Lower leg skin (tissue), 4 donors: Measurements from ENCODE around the gene ZNF280B. TPM values are rescaled to one million over a fixed set of nuclear protein-coding genes. Genes with fewer than 3 reads are reported as not detected.
"Not testable (repeated sequence)": the region's sequence is repeated elsewhere in the genome, so short reads cannot be mapped to it uniquely, and the experiment has no call there.

ENCODE experiments used
- DNase-seq, 2 donors: peaks; one replicate each; pipeline ENCODE4 v3.0.0-alpha.2; 2019; ENCODE audit warnings: low spot score in 2 of 2
- H3K4me3 ChIP-seq: fragments of 200-600 bp; sonication (generic); 2 replicates; pipeline ENCODE4 v1.5.1; 2017; ENCODE audit warnings: mild to moderate bottlenecking, low read depth; ENCODE audit not compliant: poor library complexity, severe bottlenecking
- POLR2A ChIP-seq, 2 donors: fragments of 450-650 bp; IDR thresholded peaks; one replicate each; pipeline ENCODE4 v1.6.1; 2016 to 2017; ENCODE audit warnings: antibody characterized with exemption in 2 of 2, mild to moderate bottlenecking in 1 of 2, moderate library complexity in 1 of 2
- WGBS, 2 donors: methylation state at CpG; one replicate each; pipeline ENCODE4 v1.1.5; 2018; 5-methylcytosine and 5-hydroxymethylcytosine counted together
- intact Hi-C: fragments of 100-400 bp; cut with DNase I; formaldehyde crosslinking; loops from one replicate; pipeline ENCODE4 v1.15.0; 2023; ENCODE audit warnings: low total_unique reads
- total RNA-seq, 4 donors: library from RNA; depleted of rRNA; stranded (reverse); fragments of >200 nt; gene quantifications; one replicate each; pipeline ENCODE4 v1.1.0, GENCODE V29; 2016
- TF ChIP-seq, protein P1 (sequence below), 3 donors: fragments of 450-650 bp; IDR thresholded peaks; one replicate each; pipeline ENCODE4 v1.5.1; 2016; ENCODE audit warnings: antibody characterized with exemption in 3 of 3, mild to moderate bottlenecking in 3 of 3, moderate library complexity in 2 of 3

Gene ZNF280B
- total RNA-seq, 4 donors from 2014 or later, result 0.08 to 0.32 (median 0.24) TPM

GRCh38 chr22:22519591-22519990, 11.0 kb upstream of the ZNF280B start:
- H3K4me3 ChIP-seq, result no peak overlapping the region
- no peak for TF ChIP-seq POLR2A (IDR thresholded peaks at IDR 0.05)
- TF ChIP-seq, protein P1, sequence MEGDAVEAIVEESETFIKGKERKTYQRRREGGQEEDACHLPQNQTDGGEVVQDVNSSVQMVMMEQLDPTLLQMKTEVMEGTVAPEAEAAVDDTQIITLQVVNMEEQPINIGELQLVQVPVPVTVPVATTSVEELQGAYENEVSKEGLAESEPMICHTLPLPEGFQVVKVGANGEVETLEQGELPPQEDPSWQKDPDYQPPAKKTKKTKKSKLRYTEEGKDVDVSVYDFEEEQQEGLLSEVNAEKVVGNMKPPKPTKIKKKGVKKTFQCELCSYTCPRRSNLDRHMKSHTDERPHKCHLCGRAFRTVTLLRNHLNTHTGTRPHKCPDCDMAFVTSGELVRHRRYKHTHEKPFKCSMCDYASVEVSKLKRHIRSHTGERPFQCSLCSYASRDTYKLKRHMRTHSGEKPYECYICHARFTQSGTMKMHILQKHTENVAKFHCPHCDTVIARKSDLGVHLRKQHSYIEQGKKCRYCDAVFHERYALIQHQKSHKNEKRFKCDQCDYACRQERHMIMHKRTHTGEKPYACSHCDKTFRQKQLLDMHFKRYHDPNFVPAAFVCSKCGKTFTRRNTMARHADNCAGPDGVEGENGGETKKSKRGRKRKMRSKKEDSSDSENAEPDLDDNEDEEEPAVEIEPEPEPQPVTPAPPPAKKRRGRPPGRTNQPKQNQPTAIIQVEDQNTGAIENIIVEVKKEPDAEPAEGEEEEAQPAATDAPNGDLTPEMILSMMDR (IDR thresholded peaks at IDR 0.05), result no peak
- WGBS, 2 donors, result 78 to 83% methylated on average over 5 of the region's 5 CpGs
- intact Hi-C loops, result no loop called here
- peak in 1 of 2 donors; percentile 23 for DNase-seq

GRCh38 chr22:22516992-22517391, 8.4 kb upstream of the ZNF280B start:
- 59 to 70% methylated on average over 4 of the region's 4 CpGs for WGBS, 2 donors
- intact Hi-C loops, result no loop called here
- DNase-seq, result no peak

GRCh38 chr22:22515890-22516289, 7.3 kb upstream of the ZNF280B start:
- no peak for TF ChIP-seq POLR2A (IDR thresholded peaks at IDR 0.05)
- TF ChIP-seq, protein P1 (IDR thresholded peaks at IDR 0.05), result no peak
- H3K4me3 ChIP-seq, result no peak overlapping the region
- intact Hi-C loops, result no loop called here
- DNase-seq, result no peak

More at GRCh38 chr22:22516992-22517391, 8.4 kb upstream of the ZNF280B start:
- TF ChIP-seq POLR2A (IDR thresholded peaks at IDR 0.05), result no peak
- TF ChIP-seq, protein P1 (IDR thresholded peaks at IDR 0.05), result no peak
- H3K4me3 ChIP-seq, result no peak overlapping the region

DNA sequence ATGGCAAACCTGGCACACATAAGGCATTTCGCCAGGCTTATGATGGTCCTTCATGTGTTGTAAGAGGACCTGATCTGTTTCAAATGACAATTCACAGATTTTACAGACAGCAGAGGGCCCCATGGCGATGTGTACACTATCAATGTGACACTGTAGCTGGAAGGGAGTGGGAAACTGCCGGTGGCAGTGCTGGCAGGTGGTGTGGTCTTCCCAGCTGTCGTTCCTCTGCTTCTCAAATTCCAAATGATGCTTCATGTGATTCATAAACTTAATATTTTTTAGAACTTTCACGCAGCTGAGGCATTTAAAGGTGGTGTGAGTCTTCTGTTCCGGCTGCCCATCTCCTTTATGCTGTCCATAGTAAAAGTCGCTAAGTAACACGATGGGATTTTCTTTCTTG, 5.9 kb upstream of the ZNF280B start:
- intact Hi-C loops, H3K4me3 ChIP-seq, DNase-seq: not testable (repeated sequence)
- 67 to 71% methylated on average over 8 of the region's 8 CpGs for whole genome bisulfite sequencing, 2 donors

- intact Hi-C loops, result no loop called here
- H3K4me3 ChIP-seq, result no peak overlapping the region
- DNase-seq, result no peak
- WGBS, 2 donors, result 90 to 92% methylated on average over 2 of the region's 2 CpGs
- no peak for TF ChIP-seq POLR2A (IDR thresholded peaks at IDR 0.05)
Observed at GRCh38 chr22:22513619-22514018, 5.1 kb upstream of the ZNF280B start.

- 76 to 84% methylated on average over 5 of the region's 5 CpGs for WGBS, 2 donors
- intact Hi-C loops, result no loop called here
- no peak for DNase-seq
- TF ChIP-seq, protein P1 (IDR thresholded peaks at IDR 0.05), result no peak
- no peak for TF ChIP-seq POLR2A (IDR thresholded peaks at IDR 0.05)
- H3K4me3 ChIP-seq, result no peak overlapping the region
Observed at GRCh38 chr22:22512951-22513350, 4.4 kb upstream of the ZNF280B start.

DNA sequence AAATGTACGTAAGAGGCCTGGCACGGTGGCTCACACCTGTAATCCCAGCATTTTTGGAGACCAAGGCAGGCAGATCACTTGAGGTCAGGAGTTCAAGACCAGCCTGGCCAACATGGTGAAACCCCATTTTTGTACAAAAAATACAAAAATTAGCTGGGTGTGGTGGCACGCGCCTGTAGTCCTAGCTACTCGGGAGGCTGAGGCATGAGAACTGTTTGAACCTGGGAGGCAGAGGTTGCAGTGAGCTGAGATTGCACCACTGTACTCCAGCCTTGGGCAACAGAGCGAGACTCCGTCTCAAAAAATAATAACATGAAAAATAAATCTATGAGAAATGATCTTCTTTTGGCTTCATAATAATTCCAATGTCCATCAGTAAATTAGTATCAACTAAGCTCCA, 2.3 kb upstream of the ZNF280B start:
- H3K4me3 ChIP-seq, DNase-seq, intact Hi-C loops: not testable (repeated sequence)
- WGBS, 2 donors, result 95 to 97% methylated on average over 7 of the region's 7 CpGs

DNA sequence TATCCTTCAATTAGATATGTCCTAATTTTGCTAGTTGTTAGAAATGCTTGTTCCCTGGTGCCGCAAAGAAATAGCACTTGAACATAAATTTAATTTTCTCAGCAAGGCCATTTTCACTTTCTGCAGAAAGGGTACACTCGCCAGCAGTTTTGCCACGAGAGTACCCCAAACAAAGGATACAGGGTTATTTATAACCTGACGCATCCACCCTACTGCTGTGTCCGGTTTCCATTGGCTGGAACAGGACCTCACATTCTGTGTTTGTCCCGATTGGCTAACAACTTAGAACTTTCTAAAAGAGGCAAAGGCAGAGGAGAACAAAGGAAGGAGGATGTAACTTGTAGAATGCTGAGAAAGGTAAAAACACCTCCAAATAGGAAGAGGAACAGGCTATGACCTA, 1.4 kb upstream of the ZNF280B start:
- H3K4me3 ChIP-seq, intact Hi-C loops, DNase-seq: not testable (repeated sequence)
- WGBS, 2 donors, result 96 to 97% methylated on average over 6 of the region's 6 CpGs
